BE2C (cell line): ENCODE data around the gene INPP5E.
A peak's percentile ranks its signal among the peaks of the same experiment; 100 is the strongest.

Experiments
- DNase-seq: peaks from one replicate; pipeline ENCODE4 v3.0.0-alpha.2; 2020
- H3K27me3 ChIP-seq: fragments of 250-450 bp; sonication (Bioruptor Pico); 2 replicates; pipeline ENCODE4 v1.5.1; 2020; ENCODE audit warnings: mild to moderate bottlenecking
- H3K36me3 ChIP-seq: fragments of 250-450 bp; sonication (Bioruptor Pico); 2 replicates; pipeline ENCODE4 v1.5.1; 2020; ENCODE audit warnings: mild to moderate bottlenecking
- H3K4me1 ChIP-seq: fragments of 250-450 bp; sonication (Bioruptor Pico); 2 replicates; pipeline ENCODE4 v1.5.1; 2020
- H3K4me3 ChIP-seq: 2 replicates; pipeline ENCODE4 v1.5.1; 2011; ENCODE audit warnings: low read depth, low read length
- H3K9me3 ChIP-seq: fragments of 250-450 bp; sonication (Bioruptor Pico); 2 replicates; pipeline ENCODE4 v1.5.1; 2020
- TF ChIP-seq, protein P1 (sequence below): IDR thresholded peaks from 2 replicates; pipeline ENCODE4 v1.5.1; 2012; ENCODE audit warnings: mild to moderate bottlenecking, low read depth, low read length

The INPP5E gene

DNA sequence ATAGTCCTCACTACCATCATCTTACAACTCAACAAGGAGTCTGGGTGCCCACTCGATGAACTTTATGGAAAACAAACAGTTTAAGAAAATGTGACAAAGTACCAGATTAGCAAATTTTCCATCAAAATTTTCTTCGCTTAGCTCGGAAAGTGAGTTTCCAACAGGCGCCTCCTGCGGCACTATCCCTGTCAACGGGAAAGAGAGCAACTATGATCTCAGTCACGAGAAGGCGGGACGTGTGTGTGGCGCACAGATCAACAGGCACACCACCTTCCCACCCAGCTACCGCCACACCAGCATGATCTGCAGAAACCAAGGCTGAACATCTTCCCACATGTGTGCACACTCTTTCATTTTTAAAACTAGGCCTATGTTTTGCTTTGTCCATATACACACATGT, 13.7 kb upstream of the INPP5E start:
- Histone ChIP-seq H3K9me3 (no peaks in the 10 kb centered on the region), H3K27me3 (no peaks in the 10 kb centered on the region), H3K4me3 (no peak overlapping the region), H3K4me1 (no peaks in the 10 kb centered on the region), H3K36me3 (peaks cover 62% of the 10 kb centered on the region)
- DNase-seq = no peak
- TF ChIP-seq, protein P1, sequence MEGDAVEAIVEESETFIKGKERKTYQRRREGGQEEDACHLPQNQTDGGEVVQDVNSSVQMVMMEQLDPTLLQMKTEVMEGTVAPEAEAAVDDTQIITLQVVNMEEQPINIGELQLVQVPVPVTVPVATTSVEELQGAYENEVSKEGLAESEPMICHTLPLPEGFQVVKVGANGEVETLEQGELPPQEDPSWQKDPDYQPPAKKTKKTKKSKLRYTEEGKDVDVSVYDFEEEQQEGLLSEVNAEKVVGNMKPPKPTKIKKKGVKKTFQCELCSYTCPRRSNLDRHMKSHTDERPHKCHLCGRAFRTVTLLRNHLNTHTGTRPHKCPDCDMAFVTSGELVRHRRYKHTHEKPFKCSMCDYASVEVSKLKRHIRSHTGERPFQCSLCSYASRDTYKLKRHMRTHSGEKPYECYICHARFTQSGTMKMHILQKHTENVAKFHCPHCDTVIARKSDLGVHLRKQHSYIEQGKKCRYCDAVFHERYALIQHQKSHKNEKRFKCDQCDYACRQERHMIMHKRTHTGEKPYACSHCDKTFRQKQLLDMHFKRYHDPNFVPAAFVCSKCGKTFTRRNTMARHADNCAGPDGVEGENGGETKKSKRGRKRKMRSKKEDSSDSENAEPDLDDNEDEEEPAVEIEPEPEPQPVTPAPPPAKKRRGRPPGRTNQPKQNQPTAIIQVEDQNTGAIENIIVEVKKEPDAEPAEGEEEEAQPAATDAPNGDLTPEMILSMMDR = no peak

DNA sequence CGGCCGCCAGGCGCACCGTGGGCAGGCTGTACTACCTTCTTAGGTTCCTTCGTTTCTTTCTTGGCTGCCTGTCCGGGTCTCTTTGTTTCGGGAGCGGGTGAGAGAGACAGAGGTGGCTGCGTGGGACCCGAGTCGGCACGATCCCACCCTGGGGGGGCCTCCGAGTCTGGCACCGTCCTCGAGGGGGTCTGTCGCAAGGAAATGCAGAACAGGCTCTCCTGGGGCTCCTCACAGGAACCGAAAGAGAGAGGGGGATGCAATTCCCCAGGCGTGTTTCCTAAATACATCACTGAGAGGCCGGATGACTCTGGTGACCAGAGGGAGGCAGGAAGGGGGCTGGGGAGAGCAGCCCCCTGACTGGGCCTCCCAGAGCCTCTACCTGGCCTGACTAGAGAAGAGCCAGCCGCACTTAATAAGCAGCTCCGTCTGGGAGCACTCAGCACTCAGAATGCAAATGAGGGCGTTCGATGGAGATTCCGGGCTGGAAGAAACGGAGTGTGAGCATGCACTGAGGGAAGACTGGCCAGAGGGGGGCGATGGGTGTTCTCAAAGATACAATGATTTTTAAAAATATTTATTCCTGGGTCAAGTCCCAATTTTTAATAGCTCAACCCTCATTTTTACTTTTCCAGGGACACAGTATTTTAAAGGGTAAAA, 11.7 kb upstream of the INPP5E start:
- Histone ChIP-seq H3K27me3 (no peaks in the 10 kb centered on the region), H3K4me1 (no peaks in the 10 kb centered on the region), H3K4me3 (no peak overlapping the region), H3K9me3 (no peaks in the 10 kb centered on the region), H3K36me3 (peaks cover 61% of the 10 kb centered on the region)
- TF ChIP-seq, protein P1 = peak; percentile 5; the same call in 1 of the 2 replicates
- no peak for DNase-seq

DNA sequence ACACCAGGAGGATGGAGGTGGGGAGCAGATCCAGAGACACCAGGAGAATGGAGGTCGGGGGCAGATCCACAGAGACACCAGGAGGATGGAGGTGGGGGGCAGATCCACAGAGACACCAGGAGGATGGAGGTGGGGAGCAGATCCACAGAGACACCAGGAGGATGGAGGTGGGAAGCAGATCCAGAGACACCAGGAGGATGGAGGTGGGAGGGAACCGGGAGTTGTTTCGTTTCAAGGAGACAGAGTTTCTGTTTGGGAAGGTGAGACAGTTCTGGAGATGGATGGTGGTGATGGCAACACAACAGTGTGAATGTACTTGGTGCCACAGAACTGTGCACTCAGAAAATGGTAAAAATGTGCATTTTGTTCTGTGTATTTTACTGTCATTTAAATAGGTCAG, 9.0 kb upstream of the INPP5E start:
- Histone ChIP-seq H3K36me3 (peaks cover 58% of the 10 kb centered on the region), H3K4me3 (no peak overlapping the region), H3K4me1 (no peaks in the 10 kb centered on the region), H3K27me3 (no peaks in the 10 kb centered on the region), H3K9me3 (no peaks in the 10 kb centered on the region)
- TF ChIP-seq, protein P1 = no peak
- no peak for DNase-seq

DNA sequence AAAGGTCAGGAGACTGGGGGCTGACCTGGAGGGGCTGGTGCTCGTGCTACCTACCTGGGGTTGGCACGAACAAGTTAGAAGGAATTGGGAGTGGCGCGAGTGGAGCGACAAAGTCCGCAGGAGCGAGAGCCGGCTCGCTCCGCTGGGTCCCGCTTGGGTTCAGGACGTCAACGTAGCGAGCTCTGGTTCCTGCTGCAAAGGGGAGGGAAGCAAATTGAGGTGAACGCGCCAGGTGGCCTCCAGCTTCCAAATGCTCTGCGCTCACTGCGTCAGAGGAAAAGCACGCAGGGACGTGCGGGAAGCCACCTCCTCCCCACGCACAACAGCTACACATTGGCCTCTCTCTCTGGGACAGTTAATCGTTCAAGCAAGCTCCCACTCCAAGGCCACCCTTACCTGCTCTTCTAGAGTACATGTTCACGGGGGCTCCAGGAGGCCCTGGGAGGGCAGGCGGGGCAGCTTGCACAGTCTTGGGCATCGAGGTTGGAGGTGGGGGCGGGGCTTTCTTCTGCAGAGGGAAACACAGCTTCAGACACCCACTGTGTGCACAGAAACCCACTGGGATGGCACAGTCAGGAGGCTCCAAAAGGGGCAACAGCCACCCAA, 7.6 kb upstream of the INPP5E start:
- TF ChIP-seq, protein P1 = no peak
- Histone ChIP-seq H3K27me3 (no peaks in the 10 kb centered on the region), H3K9me3 (no peaks in the 10 kb centered on the region), H3K4me3 (no peak overlapping the region), H3K4me1 (no peaks in the 10 kb centered on the region), H3K36me3 (peaks cover 59% of the 10 kb centered on the region)
- no peak for DNase-seq

DNA sequence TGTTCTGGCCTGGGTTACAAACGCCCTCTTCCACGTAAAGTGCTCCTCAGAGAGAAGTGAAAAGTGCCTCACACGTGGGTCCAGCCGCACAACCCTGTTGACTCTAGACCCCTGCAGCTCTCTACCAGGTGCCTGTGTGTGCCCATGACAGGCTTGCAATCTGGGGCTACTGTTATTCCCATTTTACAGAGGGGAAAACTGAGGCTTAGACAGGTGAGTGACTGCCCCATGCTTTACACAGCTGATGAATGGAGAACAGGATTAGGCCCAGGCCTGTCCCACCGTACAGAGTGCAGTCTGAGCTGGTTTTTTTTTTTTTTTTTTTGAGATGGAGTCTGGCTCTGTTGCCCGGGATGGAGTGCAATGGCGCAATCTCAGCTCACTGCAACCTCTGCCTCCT, 6.2 kb upstream of the INPP5E start:
- peaks cover 65% of the 10 kb centered on the region for H3K36me3 ChIP-seq
- TF ChIP-seq, protein P1 = no peak

DNA sequence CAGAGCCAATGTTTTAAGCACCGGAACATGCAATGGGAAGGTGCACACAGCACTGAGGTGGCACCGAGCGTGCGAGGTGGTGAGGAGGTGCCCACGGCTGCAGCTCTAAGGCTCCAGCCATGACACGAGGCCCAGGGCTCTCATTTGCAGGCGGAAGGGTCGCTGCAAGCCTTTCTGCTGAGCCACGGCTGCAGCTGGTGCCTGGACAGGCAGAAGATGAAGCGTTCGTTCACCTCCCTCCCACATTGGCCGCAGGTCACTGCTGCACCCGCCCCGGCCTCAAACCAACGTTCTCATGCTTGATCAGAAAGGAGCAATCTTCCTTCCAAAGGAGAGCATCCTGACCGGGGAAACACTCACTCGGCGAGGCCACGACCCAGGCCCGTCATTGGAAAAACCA, 4.5 kb upstream of the INPP5E start:
- H3K9me3 ChIP-seq = no peaks in the 10 kb centered on the region
- DNase-seq = no peak
- H3K4me3 ChIP-seq = no peak overlapping the region

More for the DNA sequence above, 6.2 kb upstream of the INPP5E start:
- Histone ChIP-seq H3K4me1 (no peaks in the 10 kb centered on the region), H3K4me3 (no peak overlapping the region), H3K9me3 (no peaks in the 10 kb centered on the region), H3K27me3 (no peaks in the 10 kb centered on the region)
- DNase-seq = no peak

More for the DNA sequence above, 4.5 kb upstream of the INPP5E start:
- TF ChIP-seq, protein P1 = no peak
- H3K27me3 ChIP-seq = no peaks in the 10 kb centered on the region
- H3K36me3 ChIP-seq = peaks cover 56% of the 10 kb centered on the region
- no peaks in the 10 kb centered on the region for H3K4me1 ChIP-seq
